DND-41 (cell line): Measurements from ENCODE around the gene GRIN3B.

Experiments used
- CTCF ChIP-seq: IDR thresholded peaks from 2 replicates; pipeline ENCODE4 v1.5.1; 2012; ENCODE audit warnings: borderline replicate concordance, low read length, moderate library complexity, mild to moderate bottlenecking; ENCODE audit not compliant: poor library complexity, severe bottlenecking; ENCODE audit errors: extremely low read depth
- EZH2 ChIP-seq: IDR thresholded peaks from 3 replicates; pipeline ENCODE4 v1.6.1; 2012; ENCODE audit warnings: borderline replicate concordance, low read depth, mild to moderate bottlenecking, moderate library complexity, low read length, inconsistent platforms; ENCODE audit not compliant: severe bottlenecking

- TF ChIP-seq CTCF = no peak
- TF ChIP-seq EZH2 = no peak
These were observed 3.1 kb downstream of the GRIN3B start for GRCh38 chr19:1003283-1003682.
